Stimulated activated naive CD4-positive, alpha-beta T cell treated with Interleukin-2 at 50 U/mL for 16 hours (primary cell): Measurements from ENCODE around the gene IER5L.
"Not testable (repeated sequence)": the region's sequence is repeated elsewhere in the genome, so short reads cannot be mapped to it uniquely, and the experiment has no call there.

ENCODE experiments used
- DNase-seq: peaks from one replicate; lab custom pipeline; 2025; lab: John Stamatoyannopoulos, UW

IER5L gene

DNA sequence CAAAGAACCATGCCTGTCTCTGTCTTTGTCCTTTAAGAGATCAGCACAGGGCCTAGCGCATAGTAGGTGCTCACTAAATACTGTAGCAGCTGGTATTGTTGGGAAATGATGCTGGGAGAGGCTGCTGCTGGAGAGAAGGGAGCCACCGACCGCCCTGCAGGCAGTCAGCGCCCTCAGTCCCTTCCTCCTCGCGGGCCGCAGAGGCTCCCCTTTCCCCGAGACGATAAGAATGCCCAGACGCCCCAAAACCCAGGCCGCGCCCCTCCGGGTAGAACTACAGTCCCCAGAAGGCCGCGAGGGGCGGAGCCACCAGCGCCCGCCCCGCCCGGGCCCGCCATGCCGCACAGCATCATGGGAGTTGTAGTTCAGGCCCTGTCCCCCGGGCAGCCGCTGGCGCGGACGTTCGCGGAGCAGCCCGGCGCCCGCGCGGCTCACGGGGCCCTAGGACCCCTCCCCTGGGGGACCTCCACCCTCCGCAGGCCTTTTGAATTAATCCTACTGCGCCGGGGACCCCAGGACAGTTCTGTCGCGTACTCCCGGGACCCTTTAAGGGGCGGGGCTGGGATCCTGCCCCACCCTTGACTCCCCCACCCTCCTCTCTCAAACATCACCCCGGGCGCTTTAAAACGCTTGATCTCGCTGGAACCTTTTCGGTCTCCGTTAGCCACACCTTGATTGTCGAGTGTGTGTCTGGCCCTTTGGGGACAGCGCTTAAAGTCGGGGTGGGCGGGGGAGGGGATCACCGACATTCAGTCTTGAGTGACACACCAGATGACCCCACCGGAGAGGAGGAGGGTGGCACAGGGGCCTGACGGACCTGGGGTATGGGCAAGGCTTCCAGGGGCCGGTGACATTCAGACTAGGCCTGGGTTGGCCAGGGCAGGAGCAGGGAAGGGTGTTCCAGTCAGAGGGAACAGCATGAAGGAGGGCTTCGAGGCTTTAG is 24.8 kb upstream of the IER5L start:
- peak; percentile 81 for DNase-seq

DNA sequence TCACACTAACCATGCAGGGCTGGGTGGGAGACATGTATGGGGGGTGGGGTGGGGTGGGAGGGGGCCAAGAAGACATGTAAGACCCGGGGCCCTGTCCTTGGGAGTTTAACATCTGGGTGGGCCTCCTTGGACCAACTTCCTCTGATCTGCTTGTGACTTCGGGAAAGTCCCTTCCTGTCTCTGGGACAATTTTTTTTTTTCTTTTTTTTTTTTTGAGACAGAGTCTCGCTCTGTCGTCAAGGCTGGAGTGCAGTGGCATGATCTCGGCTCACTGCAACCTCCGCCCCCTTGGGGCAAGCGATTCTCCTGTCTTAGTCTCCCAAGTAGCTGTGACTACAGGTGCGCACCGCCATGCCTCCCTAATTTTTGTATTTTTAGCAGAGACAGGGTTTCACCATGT is 23.8 kb upstream of the IER5L start:
- no peak for DNase-seq

DNA sequence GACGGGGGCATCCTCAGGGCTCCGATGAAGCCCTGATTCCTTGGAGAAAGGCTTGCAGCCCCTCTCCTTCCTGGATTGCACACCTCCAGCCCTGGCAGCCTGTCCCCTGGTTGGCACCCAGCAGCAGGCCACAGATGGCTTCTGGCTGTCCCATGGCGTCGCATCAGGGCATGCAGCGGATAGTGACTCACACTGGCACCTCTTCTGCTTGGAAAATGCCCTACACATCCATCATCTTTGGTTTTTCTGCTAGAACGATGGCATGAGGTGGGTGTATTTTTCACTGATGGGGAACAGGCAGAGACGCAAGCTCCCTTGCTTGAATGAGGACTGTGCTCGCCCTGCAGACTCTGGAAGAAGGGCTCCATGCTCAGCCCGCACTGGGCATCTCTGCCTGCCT is 23.2 kb upstream of the IER5L start:
- no peak for DNase-seq

DNA sequence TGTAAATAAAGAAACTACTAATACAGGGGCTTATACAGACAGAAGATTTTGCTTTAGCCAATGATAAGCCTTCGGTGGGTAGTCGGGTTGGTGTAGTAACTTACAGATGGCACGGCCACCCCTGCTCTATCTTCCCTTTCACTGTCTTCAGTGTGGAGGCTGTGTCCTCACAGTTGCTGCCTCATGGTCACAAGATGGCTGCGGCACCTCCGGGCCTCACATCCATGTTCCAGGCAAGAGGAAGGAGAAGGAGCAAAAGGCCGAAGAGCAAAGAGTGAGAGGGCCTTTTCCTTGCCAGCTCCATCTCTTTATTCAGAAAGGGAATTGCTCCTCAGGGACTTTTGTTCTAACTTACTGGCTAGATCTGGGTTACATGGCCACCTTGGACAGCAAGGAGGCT is 22.2 kb upstream of the IER5L start:
- no peak for DNase-seq

DNA sequence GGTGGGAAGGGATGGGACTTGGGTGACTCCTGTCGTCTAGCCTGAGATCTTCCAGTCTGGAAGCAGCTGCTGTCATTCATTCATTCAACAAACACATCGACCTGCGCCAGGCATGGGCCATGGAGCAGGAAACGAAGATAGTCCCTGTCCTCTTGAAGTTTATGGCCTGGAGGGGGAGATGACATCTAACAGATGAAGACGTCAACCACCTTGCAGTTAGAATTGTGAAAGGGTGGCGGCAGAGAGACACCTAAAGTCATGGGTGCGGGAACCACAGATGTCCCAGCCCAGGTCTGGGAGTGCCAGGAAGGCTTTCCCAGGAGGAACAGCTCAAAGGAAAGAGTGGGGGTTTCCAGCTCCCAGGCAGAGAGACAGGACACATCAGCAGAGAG is 21.0 kb upstream of the IER5L start:
- DNase-seq: no peak

DNA sequence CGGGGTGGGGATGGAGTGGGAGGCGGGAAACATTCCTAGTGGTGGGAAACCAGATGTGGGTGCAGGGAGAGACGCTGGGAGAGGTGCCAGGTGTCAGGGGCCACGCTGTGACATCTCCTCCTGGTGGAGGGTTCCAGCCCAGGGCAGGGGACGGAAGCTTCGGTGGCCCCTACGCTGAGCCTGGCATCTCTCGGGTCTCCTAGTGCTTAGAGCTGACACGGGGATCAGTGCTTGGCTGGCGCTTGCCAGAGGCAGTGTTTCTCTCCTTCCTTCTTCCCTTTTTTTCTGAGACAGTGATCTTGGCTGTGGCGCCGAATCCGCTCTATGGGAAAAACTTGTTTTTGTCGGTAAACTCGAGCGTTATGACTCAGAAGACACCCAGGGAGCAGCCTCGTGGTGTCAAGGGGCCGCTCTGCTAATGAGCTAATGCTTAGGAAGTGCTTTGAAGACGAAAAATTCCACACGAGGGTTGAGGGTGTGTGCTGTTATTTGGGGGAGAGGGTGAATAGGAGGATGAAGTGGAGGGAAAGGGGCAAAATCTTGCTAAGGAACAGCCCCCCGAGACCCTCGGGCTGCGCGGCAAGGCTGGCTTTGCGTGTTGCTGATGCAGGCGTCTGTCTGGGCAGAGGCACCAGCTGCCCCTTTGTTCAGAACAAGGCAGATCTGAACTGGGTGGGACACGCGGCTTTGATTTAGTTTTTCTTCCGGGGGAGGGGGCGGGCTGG is 20.4 kb upstream of the IER5L start:
- DNase-seq: no peak

DNA sequence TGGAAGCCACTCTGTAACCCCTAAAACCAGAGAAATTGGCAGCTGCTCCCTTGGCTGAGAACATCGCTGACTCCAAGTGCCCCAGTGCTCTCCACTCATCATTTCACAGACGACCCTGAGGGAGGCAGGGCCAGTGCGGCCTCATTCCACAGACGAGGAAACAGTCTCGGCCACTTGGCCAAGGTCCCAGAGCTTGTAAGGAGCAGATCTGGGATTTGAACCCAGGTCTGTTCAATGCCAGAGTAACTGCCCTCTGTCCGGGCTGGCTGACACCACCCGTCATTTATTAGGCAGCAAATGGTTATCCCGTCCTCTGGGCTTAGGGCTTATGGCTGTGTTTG is 19.9 kb upstream of the IER5L start:
- no peak for DNase-seq

DNA sequence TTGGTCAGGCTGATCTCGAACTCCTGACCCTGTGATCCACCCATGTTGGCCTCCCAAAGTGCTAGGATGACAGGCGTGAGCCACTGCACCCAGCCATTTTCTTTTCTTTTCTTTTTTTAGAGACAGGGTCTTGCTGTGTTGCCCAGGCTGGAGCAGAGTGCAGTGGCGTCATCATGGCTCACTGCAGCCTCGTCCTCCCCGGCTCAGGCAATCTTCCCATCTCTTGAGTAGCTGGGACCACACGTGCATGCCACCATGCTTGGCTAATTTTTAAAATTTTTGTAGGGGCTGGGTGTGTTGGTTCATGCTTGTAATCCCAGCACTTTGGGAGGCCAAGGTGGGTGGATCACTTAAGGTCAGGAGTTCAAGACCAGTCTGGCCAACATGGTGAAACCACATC is 19.0 kb upstream of the IER5L start:
- DNase-seq: not testable (repeated sequence)

DNA sequence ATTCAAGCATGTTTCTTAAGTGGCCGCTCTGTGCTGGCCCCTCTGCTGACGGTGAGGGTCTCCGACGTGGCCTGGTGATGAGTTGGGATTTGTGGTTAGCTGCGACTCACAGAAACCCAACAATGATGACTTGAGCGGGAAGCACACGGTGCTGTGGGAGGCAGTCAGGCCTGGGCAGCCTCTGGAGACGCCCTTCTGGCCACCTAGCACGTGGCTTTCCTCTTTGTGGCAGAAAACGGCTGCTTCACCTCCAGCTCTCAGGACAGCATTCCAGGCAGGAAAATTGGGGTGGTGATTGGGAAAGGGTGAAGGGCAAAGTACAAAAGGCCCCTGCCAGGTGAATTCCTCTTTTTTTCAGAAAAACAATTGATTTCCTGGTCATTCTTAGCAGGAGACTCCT is 17.5 kb upstream of the IER5L start:
- DNase-seq: no peak

DNA sequence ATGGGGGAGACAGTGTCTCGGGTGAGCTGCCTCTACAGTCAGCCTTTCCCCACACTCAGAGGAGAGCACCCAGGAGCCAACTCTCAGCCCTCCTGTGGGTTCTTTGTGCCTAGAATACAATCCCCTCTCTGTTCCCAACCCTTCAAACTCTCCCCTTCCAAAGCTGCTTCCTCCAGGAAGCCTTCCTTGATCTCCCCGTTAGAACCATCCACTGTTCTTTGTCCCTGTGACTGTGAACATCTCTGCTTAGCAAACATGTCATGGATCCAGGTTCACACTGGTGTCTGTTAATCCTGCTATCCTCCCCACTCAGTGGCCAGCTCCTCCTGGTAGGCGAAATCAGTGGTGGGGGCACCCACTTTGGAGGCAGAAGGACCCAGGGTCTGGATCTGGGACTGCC is 16.2 kb upstream of the IER5L start:
- DNase-seq: no peak

DNA sequence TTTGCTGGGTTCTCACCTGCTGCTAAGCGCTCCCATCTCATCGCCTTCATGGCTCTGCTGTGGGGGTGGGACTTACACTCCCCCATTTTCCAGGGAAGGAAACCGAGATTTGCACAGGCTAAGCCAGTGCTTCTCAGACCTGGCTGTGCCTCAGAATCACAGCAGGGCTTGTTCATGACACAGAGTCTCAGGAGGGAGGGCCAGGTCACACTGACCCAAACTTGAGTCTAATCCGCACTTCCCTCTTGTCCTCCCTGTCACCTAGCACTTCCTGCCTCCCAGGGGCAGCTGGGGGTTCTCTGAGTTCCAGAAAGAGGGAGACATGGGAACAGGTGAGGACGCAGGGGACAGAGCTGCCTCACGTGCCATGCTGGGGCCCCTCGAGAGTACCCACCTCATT is 15.6 kb upstream of the IER5L start:
- DNase-seq: no peak

DNA sequence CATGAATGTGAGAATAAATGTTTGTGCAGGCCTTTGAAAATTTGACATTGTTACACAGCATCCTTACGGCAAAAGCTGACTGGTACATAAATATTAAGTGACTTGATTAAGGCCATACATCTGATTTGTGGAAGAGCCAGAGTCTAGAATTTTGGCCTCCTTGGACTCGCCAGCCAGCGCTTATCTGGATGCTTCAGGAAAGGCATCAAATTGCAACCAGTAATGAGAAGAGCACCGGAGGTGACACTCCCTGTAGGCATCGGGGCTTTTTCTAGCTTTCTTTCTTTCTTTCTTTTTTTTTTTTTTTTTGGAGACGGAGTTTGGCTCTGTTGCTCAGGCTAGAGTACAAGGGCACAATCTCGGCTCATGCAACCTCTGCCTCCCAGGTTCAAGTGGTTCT is 13.2 kb upstream of the IER5L start:
- DNase-seq: no peak

DNA sequence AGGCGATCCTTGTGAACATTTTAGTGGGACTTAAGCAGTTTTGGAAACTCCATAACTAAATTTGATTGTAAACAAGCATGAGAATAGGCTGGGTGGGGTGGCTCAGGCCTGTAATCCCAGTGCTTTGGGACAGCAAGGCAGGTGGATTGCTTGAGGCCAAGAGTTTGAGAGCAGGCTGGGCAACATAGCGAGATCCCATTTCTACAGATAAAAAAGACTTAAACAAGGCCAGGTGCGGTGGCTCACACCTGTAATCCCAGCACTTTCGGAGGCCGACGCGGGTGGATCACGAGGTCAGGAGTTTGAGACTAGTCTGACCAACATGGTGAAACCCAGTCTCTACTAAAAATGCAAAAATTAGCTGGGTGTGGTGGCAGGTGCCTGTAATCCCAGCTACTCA is 11.9 kb upstream of the IER5L start:
- not testable (repeated sequence) for DNase-seq

DNA sequence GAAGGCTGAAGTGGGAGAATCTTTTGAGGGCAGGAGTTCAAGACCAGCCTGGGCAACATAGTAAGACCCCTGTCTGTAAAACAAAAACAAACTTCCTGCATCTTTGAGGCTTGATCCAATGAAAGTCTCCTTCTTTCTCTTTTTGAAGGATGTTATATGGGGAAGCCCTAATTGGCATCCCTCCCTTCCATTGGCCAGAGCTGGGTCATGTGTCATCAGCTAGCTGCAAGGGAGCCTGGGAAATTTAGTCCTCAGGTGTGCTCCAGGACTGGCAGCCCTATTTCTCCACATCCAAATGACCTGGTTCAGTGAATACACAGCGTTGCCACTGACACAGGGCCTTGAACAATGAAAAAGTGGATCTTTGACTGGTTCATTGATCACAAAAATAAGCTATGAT is 9.0 kb upstream of the IER5L start:
- no peak for DNase-seq

DNA sequence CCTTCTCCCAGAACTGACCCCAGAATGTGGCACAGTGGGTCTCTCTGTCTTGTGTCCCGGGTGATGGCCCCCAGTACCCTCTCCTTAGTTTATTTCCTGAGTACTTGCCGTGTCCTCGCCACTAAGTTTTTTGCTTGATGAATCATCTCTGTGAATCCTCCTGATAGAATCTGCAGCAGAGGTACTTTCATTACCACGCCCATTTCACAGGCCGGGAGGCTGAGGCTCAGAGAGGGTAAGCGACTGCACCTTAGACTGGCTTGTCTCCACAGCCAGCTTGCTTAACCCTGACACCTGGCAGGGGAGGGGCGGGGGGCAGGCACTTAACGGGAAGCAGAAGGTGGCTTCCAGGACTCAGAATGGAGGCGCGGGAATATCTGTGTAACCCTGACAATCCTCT is 7.9 kb upstream of the IER5L start:
- peak; percentile 22 for DNase-seq

DNA sequence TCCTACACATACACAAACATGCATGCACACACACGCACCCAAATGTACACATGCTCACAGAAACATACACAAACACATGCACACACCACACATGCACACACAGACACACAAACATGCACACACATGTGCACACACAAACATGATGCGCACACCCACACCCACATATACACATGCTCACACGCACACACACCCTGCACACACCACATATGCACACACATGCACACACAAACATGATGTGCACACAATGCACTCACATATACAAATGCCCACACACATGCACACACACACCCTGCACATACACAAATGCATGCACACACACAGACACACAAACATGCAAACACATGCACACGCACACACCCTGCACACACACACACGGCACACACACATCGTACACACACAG is 7.3 kb upstream of the IER5L start:
- DNase-seq: no peak

DNA sequence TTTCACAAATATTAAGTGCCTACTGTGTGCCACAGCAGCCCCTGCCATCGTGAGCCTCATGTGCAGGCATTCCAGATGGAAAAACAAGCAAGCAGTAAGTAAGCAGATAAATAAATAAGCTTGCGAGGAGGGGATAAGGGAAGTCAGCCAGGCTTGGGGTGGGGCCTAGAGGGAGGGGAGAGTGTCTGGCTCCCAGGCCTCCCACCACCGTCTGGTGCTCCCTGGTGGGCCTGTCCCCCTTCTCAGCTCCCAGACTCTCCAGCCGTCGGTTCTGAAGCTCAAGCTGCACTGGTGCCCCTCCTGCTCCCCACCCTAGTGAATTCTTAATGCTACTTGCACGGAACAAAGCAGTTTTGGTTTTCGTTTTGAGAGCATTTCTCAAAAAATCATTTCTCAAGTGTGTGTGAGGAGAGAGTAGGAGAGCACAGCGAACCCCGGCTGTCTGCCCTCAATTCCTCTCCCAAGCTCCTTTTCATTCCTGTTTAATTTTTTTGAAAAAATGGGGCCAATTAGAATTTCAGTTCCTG is 6.6 kb upstream of the IER5L start:
- DNase-seq: no peak

DNA sequence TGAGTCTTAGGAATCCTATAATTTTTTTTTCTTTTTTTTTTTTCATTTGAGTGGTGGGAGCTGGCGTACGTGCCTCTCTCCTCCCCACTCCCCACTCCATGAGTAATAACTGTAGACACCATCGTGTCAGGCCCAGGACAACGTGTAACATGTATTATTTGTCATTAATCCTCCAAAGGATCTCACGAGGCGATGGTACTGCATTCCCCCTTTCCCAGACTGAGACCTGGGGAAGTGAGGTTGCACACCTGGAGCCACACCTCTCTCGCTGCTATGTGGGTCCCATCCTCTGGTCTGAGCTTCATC is 6.1 kb upstream of the IER5L start:
- no peak for DNase-seq

DNA sequence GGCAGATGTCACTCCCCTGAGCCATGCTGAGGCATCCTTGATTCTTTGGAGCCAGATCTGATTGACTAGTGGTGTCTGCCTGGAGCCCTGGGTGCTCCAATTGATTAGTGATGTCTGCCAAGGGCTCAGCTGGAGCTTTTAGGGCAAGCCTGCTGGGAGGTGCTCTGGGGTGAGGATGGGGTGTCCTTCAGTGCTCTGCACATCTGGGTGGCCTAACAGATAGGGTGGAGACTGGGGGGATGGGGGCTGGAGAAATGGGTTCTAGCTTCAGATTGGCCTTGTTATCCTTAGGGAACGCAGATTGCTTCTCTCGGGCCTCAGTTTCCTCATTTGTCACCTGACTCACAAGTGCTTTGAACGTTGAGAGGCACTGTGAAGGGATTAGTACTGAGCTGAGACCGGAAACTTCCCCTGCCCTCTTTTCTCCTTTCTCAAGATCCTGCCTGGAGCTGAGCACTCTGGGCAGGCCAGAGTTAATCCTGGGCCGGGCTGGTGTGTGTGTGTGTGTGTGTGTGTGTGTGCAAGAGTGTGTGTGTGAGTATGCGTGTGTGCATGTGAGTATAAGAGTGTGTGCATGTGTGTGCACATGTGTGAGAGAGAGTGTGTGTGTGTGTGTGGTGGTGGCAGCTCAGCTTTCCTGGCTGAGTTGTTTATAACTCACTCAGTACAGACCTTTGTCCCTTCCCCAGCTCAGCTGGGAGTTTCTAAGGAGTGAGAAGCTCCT is 5.6 kb upstream of the IER5L start:
- no peak for DNase-seq

DNA sequence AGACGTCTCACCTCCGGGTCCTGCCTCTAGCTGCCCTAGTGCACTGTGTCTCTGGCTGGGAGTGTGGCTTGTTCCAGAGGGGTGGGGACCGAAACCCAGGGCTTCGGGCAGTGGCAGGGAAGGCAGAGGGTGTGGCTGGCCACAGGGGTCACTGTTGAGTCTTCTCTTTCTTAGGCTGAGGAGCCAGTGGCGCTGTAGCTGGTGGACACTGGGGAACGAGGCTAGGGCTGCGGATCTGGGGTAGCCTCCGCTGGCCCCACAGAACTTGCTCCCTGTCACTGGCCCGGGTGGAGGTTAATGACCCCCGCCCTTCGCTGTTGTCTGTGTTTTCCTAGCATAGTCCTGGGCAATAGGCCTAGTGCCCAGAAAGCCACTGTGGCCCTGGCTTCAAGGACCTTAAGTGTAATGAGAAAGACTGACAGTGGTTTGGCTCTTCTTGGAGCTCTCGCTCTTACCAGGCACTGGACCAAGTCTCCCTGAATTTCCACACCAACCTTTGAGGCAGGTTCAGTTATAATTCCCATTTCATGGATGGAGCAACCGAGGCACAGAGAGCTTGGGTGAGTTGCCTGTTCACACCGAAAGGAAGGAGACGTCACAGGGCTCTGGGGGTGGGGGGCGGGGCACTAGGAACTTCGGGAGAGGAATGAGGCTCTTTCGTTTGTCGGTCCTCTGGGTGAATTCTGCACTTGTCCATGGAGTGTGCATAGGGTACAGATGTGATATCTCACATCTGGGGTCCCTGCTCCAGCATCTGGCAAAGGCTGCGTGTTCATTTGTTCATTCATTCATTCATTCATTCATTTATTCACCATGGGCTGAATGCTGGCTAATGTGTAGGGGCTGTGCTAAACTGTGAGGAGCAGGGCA is 4.8 kb upstream of the IER5L start:
- no peak for DNase-seq

DNA sequence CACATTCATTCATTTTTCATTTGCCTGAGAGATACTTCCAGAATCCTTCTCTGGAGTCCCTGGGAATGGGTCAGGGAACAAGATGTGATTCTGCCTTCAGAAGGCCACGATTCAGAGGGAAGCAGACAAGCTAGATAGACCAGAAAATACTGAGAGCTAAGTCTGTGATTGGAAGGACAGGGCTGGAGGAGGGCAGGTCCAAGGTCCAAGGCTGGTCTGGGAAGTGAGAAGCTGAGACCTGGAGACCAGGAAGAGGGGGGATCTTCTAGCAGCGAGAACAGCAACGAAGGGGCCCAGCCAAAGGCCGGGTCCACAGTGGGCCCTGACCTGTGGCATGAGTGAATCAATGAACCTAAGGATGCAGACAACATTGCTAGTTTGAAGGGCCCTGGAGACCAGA is 4.1 kb upstream of the IER5L start:
- no peak for DNase-seq

DNA sequence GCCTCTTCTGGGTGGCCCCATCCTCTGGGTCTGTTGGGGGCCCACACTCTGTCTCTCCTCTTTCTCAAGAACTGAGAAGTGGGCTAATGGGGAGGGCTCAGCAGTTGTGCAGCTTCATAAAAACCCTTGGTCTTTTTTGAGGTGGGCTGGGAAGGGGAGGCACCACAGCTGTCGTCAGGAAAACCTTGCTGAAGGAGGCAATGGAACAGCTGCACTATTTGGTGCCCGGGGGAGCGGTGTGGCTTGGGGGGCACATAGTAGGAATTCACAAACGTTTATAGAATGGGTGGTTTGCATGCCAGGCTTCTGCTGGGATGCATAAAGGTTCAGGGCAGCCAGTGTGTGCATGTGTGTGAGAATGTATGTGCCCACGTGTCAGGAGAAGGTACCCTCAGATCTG is 3.2 kb upstream of the IER5L start:
- DNase-seq: no peak
